Neuronal stem cell (in vitro differentiated cells): Measurements from ENCODE around the gene IBTK.
A peak's percentile ranks its signal among the peaks of the same experiment; 100 is the strongest.

ENCODE experiments used
- DNase-seq: peaks from one replicate; pipeline ENCODE4 v3.0.0-alpha.2; 2013; ENCODE audit warnings: low spot score
- H2AFZ ChIP-seq: one replicate; pipeline ENCODE4 v1.6.1; 2013; ENCODE audit warnings: mild to moderate bottlenecking, low read length, inconsistent platforms
- H2AK5ac ChIP-seq: 2 replicates; pipeline ENCODE4 v1.6.1; 2013; ENCODE audit warnings: low read depth, mild to moderate bottlenecking, inconsistent platforms, low read length, moderate library complexity, mixed read lengths
- H2BK120ac ChIP-seq: 2 replicates; pipeline ENCODE4 v1.6.1; 2013; ENCODE audit warnings: low read depth, mild to moderate bottlenecking, inconsistent platforms, low read length, moderate library complexity, mixed read lengths
- H2BK12ac ChIP-seq: one replicate; pipeline ENCODE4 v1.6.1; 2013; ENCODE audit warnings: low read length, inconsistent platforms
- H2BK15ac ChIP-seq: 2 replicates; pipeline ENCODE4 v1.6.1; 2013; ENCODE audit warnings: mild to moderate bottlenecking, low read length, inconsistent platforms, mixed read lengths
- H2BK5ac ChIP-seq: one replicate; pipeline ENCODE4 v1.6.1; 2013; ENCODE audit warnings: inconsistent platforms, mild to moderate bottlenecking, low read length, moderate library complexity
- H3K14ac ChIP-seq: one replicate; pipeline ENCODE4 v1.6.1; 2013; ENCODE audit warnings: low read length, inconsistent platforms
- H3K18ac ChIP-seq: 2 replicates; pipeline ENCODE4 v1.6.1; 2013; ENCODE audit warnings: low read length, inconsistent platforms
- H3K23ac ChIP-seq: 2 replicates; pipeline ENCODE4 v1.6.1; 2013; ENCODE audit warnings: low read depth, mild to moderate bottlenecking, mixed read lengths, low read length, inconsistent platforms; ENCODE audit not compliant: poor library complexity
- H3K27ac ChIP-seq: replicated peaks from 3 replicates; pipeline ENCODE4 v1.5.1; 2013; ENCODE audit warnings: low read length, inconsistent platforms
- H3K27me3 ChIP-seq, 3 experiments: 2 replicates each; pipeline ENCODE4 v1.6.1; 2013; ENCODE audit warnings: low read length in 3 of 3, mild to moderate bottlenecking in 2 of 3, inconsistent platforms in 1 of 3, low read depth in 1 of 3, mixed read lengths in 1 of 3, moderate library complexity in 1 of 3; ENCODE audit not compliant: control insufficient read depth in 3 of 3, insufficient read depth in 3 of 3
- H3K36me3 ChIP-seq, 2 donors: replicated peaks in 1 of 2; 2 replicates each; pipeline ENCODE4 v1.6.1; 2013; ENCODE audit warnings: low read length in 2 of 2; ENCODE audit not compliant: control insufficient read depth in 2 of 2, insufficient read depth in 2 of 2
- H3K4ac ChIP-seq: 2 replicates; pipeline ENCODE4 v1.6.1; 2013; ENCODE audit warnings: inconsistent platforms, mild to moderate bottlenecking, low read length, moderate library complexity
- H3K4me1 ChIP-seq, 2 donors: 1 replicate in 1 of 2; 2 replicates in 1 of 2; pipeline ENCODE4 v1.6.1; 2013; ENCODE audit warnings: low read length in 2 of 2, low read depth in 1 of 2; ENCODE audit not compliant: control insufficient read depth in 2 of 2, insufficient read depth in 1 of 2
- H3K4me2 ChIP-seq: one replicate; pipeline ENCODE4 v1.6.1; 2013; ENCODE audit warnings: mild to moderate bottlenecking, low read length, inconsistent platforms; ENCODE audit not compliant: insufficient read depth, poor library complexity, severe bottlenecking
- H3K4me3 ChIP-seq, 2 donors: 2 replicates each; pipeline ENCODE4 v1.5.1; 2013; ENCODE audit warnings: low read length in 2 of 2, mild to moderate bottlenecking in 2 of 2, inconsistent platforms in 1 of 2, moderate library complexity in 1 of 2
- H3K79me1 ChIP-seq: one replicate; pipeline ENCODE4 v1.6.1; 2013; ENCODE audit warnings: low read depth, mild to moderate bottlenecking, inconsistent platforms, low read length, moderate library complexity
- H3K9ac ChIP-seq: one replicate; pipeline ENCODE4 v1.6.1; 2013; ENCODE audit warnings: mild to moderate bottlenecking, low read depth, low read length, inconsistent platforms; ENCODE audit not compliant: poor library complexity
- H3K9me3 ChIP-seq, 2 donors: replicated peaks in 1 of 2; 2 replicates each; pipeline versions ENCODE3 to v1.6.1; 2013; ENCODE audit warnings: low read length in 2 of 2, mild to moderate bottlenecking in 2 of 2, inconsistent platforms in 1 of 2, low read depth in 1 of 2, mixed read lengths in 1 of 2, moderate library complexity in 1 of 2; ENCODE audit not compliant: control insufficient read depth in 2 of 2, insufficient read depth in 1 of 2
- H4K8ac ChIP-seq: one replicate; pipeline ENCODE4 v1.6.1; 2013; ENCODE audit warnings: low read depth, mild to moderate bottlenecking, inconsistent platforms, low read length, moderate library complexity
- H4K91ac ChIP-seq: one replicate; pipeline ENCODE4 v1.6.1; 2013; ENCODE audit warnings: low read length, low read depth, mild to moderate bottlenecking, inconsistent platforms; ENCODE audit not compliant: poor library complexity
- WGBS, 2 donors: extraction: QIAGEN DNeasy Blood & Tissue Kit; methylation state at CpG; one replicate each; pipeline ENCODE4 v1.1.7; 2013; ENCODE audit warnings: missing lambda C conversion rate in 2 of 2, mixed read lengths in 1 of 2; ENCODE audit not compliant: insufficient read length in 2 of 2, insufficient replicate concordance in 1 of 2; ENCODE audit errors: extremely low coverage in 2 of 2; 5-methylcytosine and 5-hydroxymethylcytosine counted together

IBTK gene

DNA sequence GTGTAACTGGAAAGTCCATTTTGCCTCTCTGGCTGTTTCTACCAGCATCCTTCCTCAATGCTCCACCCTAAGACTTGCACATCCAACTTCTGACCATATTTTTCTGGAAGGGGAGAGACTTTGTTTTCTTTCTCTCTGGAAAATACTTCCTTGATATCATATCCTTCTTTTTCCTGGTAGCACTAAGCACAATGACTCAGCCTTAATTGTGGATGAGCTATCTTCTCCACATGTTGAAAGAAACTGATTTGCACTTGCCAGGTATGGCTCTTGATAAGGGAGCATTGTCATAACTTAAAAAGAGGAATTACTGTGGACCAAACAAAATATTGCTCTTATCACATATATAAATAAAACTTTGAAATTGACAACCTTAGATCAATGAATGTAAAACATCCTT lies 30.1 kb upstream of the IBTK start:
- H4K91ac ChIP-seq, result no peak overlapping the region
- no peak overlapping the region for H4K8ac ChIP-seq
- H3K27me3 ChIP-seq, result no peaks in the 10 kb centered on the region
- H3K79me1 ChIP-seq, result no peaks in the 10 kb centered on the region
- H2AK5ac ChIP-seq, result no peak overlapping the region
- H2BK15ac ChIP-seq, result no peak overlapping the region
- no peak overlapping the region for H3K18ac ChIP-seq
- H3K4ac ChIP-seq, result no peak overlapping the region
- no peaks in the 10 kb centered on the region for H3K36me3 ChIP-seq
- H3K4me2 ChIP-seq, result no peak overlapping the region
- H3K14ac ChIP-seq, result no peak overlapping the region
- no peak overlapping the region for H2BK12ac ChIP-seq
- no peak overlapping the region for H2BK120ac ChIP-seq
- H3K9ac ChIP-seq, result no peak overlapping the region
- no peak overlapping the region for H2AFZ ChIP-seq
- no peak for DNase-seq
- H2BK5ac ChIP-seq, result no peak overlapping the region
- H3K9me3 ChIP-seq, result no peaks in the 10 kb centered on the region
- peaks cover 0 to 1% of the 10 kb centered on the region in 2 donors for H3K4me1 ChIP-seq
- no peak overlapping the region for H3K23ac ChIP-seq
- no peak overlapping the region for H3K4me3 ChIP-seq
- H3K27ac ChIP-seq, result no peak overlapping the region

DNA sequence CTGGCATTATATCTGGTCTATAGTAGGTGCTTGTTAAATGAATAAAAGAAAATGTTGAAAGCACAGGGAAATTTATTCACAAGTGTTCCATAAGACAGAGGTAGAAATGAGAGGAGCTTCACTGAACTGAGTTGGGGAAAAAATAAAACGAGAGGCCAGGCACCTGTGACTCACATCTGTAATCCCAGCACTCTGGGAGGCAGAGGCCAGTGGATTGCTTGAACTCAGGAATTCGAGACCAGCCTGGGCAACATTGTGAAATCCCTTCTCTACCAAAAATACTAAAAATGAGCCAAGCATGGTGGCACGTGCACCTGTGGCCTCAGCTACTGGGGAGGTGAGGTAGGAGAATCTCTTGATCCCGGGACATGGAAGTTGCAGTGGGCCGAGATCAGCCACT lies 28.1 kb upstream of the IBTK start:
- no peak for DNase-seq

DNA sequence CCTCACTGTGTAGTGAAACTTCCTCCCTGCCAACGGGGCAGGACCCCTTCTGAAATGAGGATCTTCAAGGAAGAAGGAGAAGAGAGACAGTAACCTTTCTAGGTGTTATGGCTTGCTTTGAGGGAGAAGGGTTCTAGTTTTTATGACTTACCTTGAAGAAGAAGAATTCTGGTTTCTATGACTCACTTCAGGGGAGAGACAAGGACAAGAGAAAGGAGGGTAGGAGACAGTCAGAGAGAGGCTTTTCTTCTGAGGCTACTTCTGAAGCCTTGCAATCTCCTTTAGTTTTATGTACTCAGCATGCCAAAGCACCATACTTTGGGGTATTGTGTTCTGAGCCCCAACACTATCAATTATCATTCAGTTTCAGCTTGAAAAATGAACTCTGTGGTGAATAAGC lies 25.8 kb upstream of the IBTK start:
- Histone ChIP-seq H2BK12ac (no peak overlapping the region), H3K4me2 (no peak overlapping the region), H3K14ac (no peak overlapping the region), H2BK5ac (no peak overlapping the region), H3K4me1 (peaks cover 0 to 7% of the 10 kb centered on the region in 2 donors), H2BK15ac (no peak overlapping the region), H2BK120ac (no peak overlapping the region), H2AFZ (no peak overlapping the region), H3K23ac (no peak overlapping the region), H3K79me1 (no peaks in the 10 kb centered on the region), H4K91ac (no peak overlapping the region), H4K8ac (no peak overlapping the region), H3K9me3 (no peaks in the 10 kb centered on the region), H3K36me3 (no peaks in the 10 kb centered on the region), H3K27me3 (no peaks in the 10 kb centered on the region), H3K9ac (no peak overlapping the region), H3K4me3 (no peak overlapping the region), H3K27ac (no peak overlapping the region), H3K4ac (no peak overlapping the region), H3K18ac (no peak overlapping the region), H2AK5ac (no peak overlapping the region)
- no peak for DNase-seq
- WGBS, 2 donors, result no CpG with 5 or more reads among the region's 1 CpG

More for the DNA sequence above, 28.1 kb upstream of the IBTK start:
- no peak overlapping the region for H3K4me3 ChIP-seq
- no peak overlapping the region for H2BK12ac ChIP-seq
- H3K9me3 ChIP-seq, result no peaks in the 10 kb centered on the region
- no peak overlapping the region for H4K91ac ChIP-seq
- no peaks in the 10 kb centered on the region for H3K79me1 ChIP-seq
- no peak overlapping the region for H3K4me2 ChIP-seq
- no peak overlapping the region for H2AK5ac ChIP-seq
- no peak overlapping the region for H3K9ac ChIP-seq
- no peak overlapping the region for H3K14ac ChIP-seq
- H2BK5ac ChIP-seq, result no peak overlapping the region
- H4K8ac ChIP-seq, result no peak overlapping the region
- H3K27ac ChIP-seq, result no peak overlapping the region
- H2BK15ac ChIP-seq, result no peak overlapping the region
- no peak overlapping the region for H2BK120ac ChIP-seq
- H3K4me1 ChIP-seq, result peaks cover 0 to 7% of the 10 kb centered on the region in 2 donors
- H2AFZ ChIP-seq, result no peak overlapping the region
- no CpG with 5 or more reads among the region's 5 CpGs for WGBS, 2 donors
- H3K18ac ChIP-seq, result no peak overlapping the region
- H3K36me3 ChIP-seq, result no peaks in the 10 kb centered on the region
- H3K4ac ChIP-seq, result no peak overlapping the region
- H3K27me3 ChIP-seq, result no peaks in the 10 kb centered on the region
- H3K23ac ChIP-seq, result no peak overlapping the region

- H3K14ac ChIP-seq, result no peak overlapping the region
- H2BK120ac ChIP-seq, result no peak overlapping the region
- H3K4me1 ChIP-seq, result peaks cover 0 to 7% of the 10 kb centered on the region in 2 donors
- no peak overlapping the region for H3K9ac ChIP-seq
- no peak overlapping the region for H3K4me3 ChIP-seq
- peak; percentile 47 for DNase-seq
- no peak overlapping the region for H2BK15ac ChIP-seq
- H3K36me3 ChIP-seq, result no peaks in the 10 kb centered on the region
- no peak overlapping the region for H3K27ac ChIP-seq
- H4K8ac ChIP-seq, result no peak overlapping the region
- no CpG with 5 or more reads among the region's 6 CpGs for WGBS, 2 donors
- no peak overlapping the region for H3K4ac ChIP-seq
- H3K23ac ChIP-seq, result no peak overlapping the region
- H3K9me3 ChIP-seq, result no peaks in the 10 kb centered on the region
- H3K18ac ChIP-seq, result no peak overlapping the region
- no peak overlapping the region for H3K4me2 ChIP-seq
- H2BK12ac ChIP-seq, result no peak overlapping the region
- H3K27me3 ChIP-seq, result no peaks in the 10 kb centered on the region
- H2BK5ac ChIP-seq, result no peak overlapping the region
- H4K91ac ChIP-seq, result no peak overlapping the region
- H3K79me1 ChIP-seq, result no peaks in the 10 kb centered on the region
- H2AFZ ChIP-seq, result no peak overlapping the region
- H2AK5ac ChIP-seq, result no peak overlapping the region
Measured at GRCh38 chr6:82270881-82271635, 23.5 kb upstream of the IBTK start.
